Measurements from ENCODE around the gene CABLES2.

DNA sequence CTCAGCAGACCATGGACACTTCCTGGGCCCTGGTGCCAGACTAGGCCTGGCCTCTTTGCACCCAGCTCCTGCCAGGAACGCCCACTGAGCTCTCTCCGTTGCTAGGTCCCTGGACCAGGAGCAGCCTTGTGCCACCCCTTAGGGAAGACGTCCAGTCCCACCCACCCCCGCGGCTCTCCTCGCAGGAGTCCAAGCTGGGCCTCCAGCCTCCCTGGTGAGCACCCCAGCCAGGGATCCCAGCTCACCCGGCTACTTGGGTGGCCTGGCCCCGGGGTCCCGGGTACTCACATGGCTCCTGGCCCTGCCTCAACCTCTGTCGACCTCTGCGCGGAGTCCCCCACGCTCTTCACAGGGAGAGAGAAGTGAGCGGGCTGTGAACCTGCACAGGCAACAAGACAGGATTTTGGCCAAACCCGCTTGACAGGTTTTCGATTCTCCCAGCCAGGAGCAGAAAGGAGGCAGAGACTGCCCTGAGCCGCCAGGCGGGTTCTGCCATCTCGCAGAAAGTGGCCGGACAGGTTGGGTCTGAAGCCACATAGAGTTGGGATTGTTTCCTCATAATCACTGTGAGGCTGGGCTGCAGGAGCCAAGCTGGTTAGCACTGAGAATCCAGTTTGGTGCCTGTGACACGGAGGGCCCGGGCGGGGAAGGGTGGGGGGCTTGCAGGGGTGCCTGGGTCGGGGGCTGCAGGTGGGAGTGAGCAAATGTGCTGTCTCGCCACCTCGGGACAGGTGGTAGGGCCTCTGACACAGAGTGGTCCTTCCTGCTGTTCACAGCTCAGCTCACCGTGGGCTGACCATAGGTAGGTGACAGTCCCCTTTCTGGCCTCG, 20.3 kb upstream of the CABLES2 start, which contains the start of gene RBBP8NL:
- TF ChIP-seq, protein P1, sequence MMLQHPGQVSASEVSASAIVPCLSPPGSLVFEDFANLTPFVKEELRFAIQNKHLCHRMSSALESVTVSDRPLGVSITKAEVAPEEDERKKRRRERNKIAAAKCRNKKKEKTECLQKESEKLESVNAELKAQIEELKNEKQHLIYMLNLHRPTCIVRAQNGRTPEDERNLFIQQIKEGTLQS (IDR thresholded peaks at IDR 0.05) = no peak
- TF ChIP-seq, protein P2, sequence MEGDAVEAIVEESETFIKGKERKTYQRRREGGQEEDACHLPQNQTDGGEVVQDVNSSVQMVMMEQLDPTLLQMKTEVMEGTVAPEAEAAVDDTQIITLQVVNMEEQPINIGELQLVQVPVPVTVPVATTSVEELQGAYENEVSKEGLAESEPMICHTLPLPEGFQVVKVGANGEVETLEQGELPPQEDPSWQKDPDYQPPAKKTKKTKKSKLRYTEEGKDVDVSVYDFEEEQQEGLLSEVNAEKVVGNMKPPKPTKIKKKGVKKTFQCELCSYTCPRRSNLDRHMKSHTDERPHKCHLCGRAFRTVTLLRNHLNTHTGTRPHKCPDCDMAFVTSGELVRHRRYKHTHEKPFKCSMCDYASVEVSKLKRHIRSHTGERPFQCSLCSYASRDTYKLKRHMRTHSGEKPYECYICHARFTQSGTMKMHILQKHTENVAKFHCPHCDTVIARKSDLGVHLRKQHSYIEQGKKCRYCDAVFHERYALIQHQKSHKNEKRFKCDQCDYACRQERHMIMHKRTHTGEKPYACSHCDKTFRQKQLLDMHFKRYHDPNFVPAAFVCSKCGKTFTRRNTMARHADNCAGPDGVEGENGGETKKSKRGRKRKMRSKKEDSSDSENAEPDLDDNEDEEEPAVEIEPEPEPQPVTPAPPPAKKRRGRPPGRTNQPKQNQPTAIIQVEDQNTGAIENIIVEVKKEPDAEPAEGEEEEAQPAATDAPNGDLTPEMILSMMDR (IDR thresholded peaks at IDR 0.05; ENCODE audit: low read depth, low read length, missing input control) = no peak
- TF ChIP-seq JUND (IDR thresholded peaks at IDR 0.05) (no peak), GABPA (IDR thresholded peaks at IDR 0.05 in 1 of 2, conservative IDR thresholded peaks at IDR 0.05 in 1 of 2) (no peak), NR2F2 (IDR thresholded peaks at IDR 0.05) (no peak), RAD21 (IDR thresholded peaks at IDR 0.05) (no peak), RXRA (IDR thresholded peaks at IDR 0.05) (no peak), TAF1 (conservative IDR thresholded peaks at IDR 0.05) (no peak)
- TF ChIP-seq, protein P3, sequence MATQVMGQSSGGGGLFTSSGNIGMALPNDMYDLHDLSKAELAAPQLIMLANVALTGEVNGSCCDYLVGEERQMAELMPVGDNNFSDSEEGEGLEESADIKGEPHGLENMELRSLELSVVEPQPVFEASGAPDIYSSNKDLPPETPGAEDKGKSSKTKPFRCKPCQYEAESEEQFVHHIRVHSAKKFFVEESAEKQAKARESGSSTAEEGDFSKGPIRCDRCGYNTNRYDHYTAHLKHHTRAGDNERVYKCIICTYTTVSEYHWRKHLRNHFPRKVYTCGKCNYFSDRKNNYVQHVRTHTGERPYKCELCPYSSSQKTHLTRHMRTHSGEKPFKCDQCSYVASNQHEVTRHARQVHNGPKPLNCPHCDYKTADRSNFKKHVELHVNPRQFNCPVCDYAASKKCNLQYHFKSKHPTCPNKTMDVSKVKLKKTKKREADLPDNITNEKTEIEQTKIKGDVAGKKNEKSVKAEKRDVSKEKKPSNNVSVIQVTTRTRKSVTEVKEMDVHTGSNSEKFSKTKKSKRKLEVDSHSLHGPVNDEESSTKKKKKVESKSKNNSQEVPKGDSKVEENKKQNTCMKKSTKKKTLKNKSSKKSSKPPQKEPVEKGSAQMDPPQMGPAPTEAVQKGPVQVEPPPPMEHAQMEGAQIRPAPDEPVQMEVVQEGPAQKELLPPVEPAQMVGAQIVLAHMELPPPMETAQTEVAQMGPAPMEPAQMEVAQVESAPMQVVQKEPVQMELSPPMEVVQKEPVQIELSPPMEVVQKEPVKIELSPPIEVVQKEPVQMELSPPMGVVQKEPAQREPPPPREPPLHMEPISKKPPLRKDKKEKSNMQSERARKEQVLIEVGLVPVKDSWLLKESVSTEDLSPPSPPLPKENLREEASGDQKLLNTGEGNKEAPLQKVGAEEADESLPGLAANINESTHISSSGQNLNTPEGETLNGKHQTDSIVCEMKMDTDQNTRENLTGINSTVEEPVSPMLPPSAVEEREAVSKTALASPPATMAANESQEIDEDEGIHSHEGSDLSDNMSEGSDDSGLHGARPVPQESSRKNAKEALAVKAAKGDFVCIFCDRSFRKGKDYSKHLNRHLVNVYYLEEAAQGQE (IDR thresholded peaks at IDR 0.05) = no peak
- TF ChIP-seq, protein P4, sequence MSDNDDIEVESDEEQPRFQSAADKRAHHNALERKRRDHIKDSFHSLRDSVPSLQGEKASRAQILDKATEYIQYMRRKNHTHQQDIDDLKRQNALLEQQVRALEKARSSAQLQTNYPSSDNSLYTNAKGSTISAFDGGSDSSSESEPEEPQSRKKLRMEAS (IDR thresholded peaks at IDR 0.05) = no peak

All from liver (tissue), 3 donors.